Ovary (tissue), 9 donors: Measurements from ENCODE around the gene ASB10. TPM values are rescaled to one million over a fixed set of nuclear protein-coding genes. Genes with fewer than 3 reads are reported as not detected.
A peak's percentile ranks its signal among the peaks of the same experiment; 100 is the strongest.

ENCODE experiments used
- DNase-seq, 5 donors: peaks; one replicate each; pipeline ENCODE4 v3.0.0-alpha.2; 2019 to 2020
- H3K27ac ChIP-seq, 2 donors: fragments of 200-600 bp; one replicate each; pipeline versions ENCODE4 v1.5.1 to v1.8.0; 2019 to 2022
- H3K27me3 ChIP-seq: fragments of 200-600 bp; one replicate; pipeline ENCODE4 v1.8.0; 2022
- H3K36me3 ChIP-seq: fragments of 200-600 bp; sonication (generic); one replicate; pipeline ENCODE4 v1.5.1; 2019
- H3K4me1 ChIP-seq: one replicate; pipeline ENCODE4 v1.8.1; 2013; ENCODE audit warnings: mild to moderate bottlenecking, moderate library complexity; ENCODE audit not compliant: insufficient read depth
- H3K4me3 ChIP-seq: fragments of 200-600 bp; sonication (generic); one replicate; pipeline ENCODE4 v1.5.1; 2017
- H3K9me3 ChIP-seq, 2 donors: fragments of 200-600 bp in 1 of 2; sonication (generic) in 1 of 2; one replicate each; pipeline versions ENCODE4 v1.5.1 to v1.8.1; 2013 to 2019; ENCODE audit warnings: mild to moderate bottlenecking in 1 of 2, moderate library complexity in 1 of 2
- EP300 ChIP-seq: sonication (generic); formaldehyde crosslinking; IDR thresholded peaks from one replicate; pipeline ENCODE4 v1.6.1; 2017; ENCODE audit warnings: antibody characterized with exemption
- POLR2A ChIP-seq: fragments of 450-650 bp; IDR thresholded peaks from one replicate; pipeline ENCODE4 v1.6.1; 2017; ENCODE audit warnings: antibody characterized with exemption, mild to moderate bottlenecking, moderate library complexity
- WGBS, 3 donors: extraction: QIAGEN DNeasy Blood & Tissue Kit in 1 of 3; methylation state at CpG; one replicate each; pipeline versions ENCODE4 v1.1.5 to v1.1.7; 2013 to 2017; 5-methylcytosine and 5-hydroxymethylcytosine counted together
- intact Hi-C, 4 donors: fragments of 100-400 bp; cut with DNase I; formaldehyde crosslinking; loops; one replicate each; pipeline versions ENCODE4 v1.11.0 to v1.15.1; 2022 to 2023
- polyA plus RNA-seq, 2 donors: library from polyadenylated mRNA; stranded (reverse); fragments of 200-250 nt in 1 of 2; fragments of 350-450 nt in 1 of 2; fragmentation: Illumina TruSeq in 1 of 2; extraction: RNeasy Lipid Tissue Mini Kit (QIAGEN cat#74804) in 1 of 2; gene quantifications; one replicate each; pipeline ENCODE4 v1.2.3, GENCODE V29; 2013 to 2014
- total RNA-seq, 7 donors: library from RNA; depleted of rRNA in 2 of 7; stranded (reverse); fragments of >200 nt in 2 of 7; fragmentation: NEBNext Ultra II Directional in 3 of 7; extraction: Animal tissue kit (Norgen Biotek cat#: 25700) in 3 of 7; gene quantifications; one replicate each; pipeline versions ENCODE4 v1.1.0 to v1.2.4, GENCODE V29; 2016 to 2023
- TF ChIP-seq, protein P1 (sequence below), 3 donors: fragments of 450-650 bp in 2 of 3; fragments of 200-600 bp in 1 of 3; IDR thresholded peaks; one replicate each; pipeline versions ENCODE4 v1.5.1 to v1.8.0; 2016 to 2022; ENCODE audit warnings: antibody characterized with exemption in 3 of 3, mild to moderate bottlenecking in 1 of 3
- donor health status: DM: no; HTN: no; CAD: no; lungs with moderate emphysema.
- donor health status: DM: no; HTN: no; CAD: no.
- donor health status: Bipolar disorder and iron deficiency.
- donor health status: DM: yes; HTN: yes; CAD: no.
- donor health status: DM: no; HTN: no; CAD: no.
- donor health status: DM: yes; HTN: yes; CAD: no.

ASB10 gene
- total and polyA plus RNA-seq, 9 donors = not detected

DNA sequence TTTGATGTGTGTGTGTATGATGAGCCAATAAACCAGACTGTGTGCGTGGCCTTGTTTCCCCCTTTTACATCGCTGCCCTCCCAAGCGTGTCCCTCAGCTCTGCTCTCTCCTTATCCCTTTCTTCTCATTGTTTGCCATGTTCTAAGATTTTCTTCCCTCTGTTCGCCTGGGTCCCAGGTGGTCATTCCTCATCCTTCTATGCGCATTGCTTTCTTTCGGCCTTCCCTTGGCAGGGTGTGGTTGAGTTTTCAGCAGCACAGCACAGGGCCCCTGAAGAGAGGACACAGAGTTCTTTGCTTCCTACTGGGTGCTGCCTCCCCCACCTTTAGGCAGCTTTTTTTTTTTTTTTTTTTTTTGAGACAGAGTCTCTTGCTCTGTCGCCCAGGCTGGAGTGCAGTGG, 42.7 kb downstream of the ASB10 start:
- Histone ChIP-seq H3K27ac (no peak overlapping the region), H3K4me1 (no peaks in the 10 kb centered on the region), H3K27me3 (no peaks in the 10 kb centered on the region), H3K9me3 (no peaks in the 10 kb centered on the region), H3K4me3 (no peak overlapping the region), H3K36me3 (no peaks in the 10 kb centered on the region)
- no peak for DNase-seq
- intact Hi-C loops = no loop called here
- TF ChIP-seq POLR2A (no peak), EP300 (no peak)
- TF ChIP-seq, protein P1, sequence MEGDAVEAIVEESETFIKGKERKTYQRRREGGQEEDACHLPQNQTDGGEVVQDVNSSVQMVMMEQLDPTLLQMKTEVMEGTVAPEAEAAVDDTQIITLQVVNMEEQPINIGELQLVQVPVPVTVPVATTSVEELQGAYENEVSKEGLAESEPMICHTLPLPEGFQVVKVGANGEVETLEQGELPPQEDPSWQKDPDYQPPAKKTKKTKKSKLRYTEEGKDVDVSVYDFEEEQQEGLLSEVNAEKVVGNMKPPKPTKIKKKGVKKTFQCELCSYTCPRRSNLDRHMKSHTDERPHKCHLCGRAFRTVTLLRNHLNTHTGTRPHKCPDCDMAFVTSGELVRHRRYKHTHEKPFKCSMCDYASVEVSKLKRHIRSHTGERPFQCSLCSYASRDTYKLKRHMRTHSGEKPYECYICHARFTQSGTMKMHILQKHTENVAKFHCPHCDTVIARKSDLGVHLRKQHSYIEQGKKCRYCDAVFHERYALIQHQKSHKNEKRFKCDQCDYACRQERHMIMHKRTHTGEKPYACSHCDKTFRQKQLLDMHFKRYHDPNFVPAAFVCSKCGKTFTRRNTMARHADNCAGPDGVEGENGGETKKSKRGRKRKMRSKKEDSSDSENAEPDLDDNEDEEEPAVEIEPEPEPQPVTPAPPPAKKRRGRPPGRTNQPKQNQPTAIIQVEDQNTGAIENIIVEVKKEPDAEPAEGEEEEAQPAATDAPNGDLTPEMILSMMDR (IDR thresholded peaks at IDR 0.05) = no peak
- WGBS, 3 donors = 93 to 96% (median 95%) methylated on average over 7 of the region's 7 CpGs

DNA sequence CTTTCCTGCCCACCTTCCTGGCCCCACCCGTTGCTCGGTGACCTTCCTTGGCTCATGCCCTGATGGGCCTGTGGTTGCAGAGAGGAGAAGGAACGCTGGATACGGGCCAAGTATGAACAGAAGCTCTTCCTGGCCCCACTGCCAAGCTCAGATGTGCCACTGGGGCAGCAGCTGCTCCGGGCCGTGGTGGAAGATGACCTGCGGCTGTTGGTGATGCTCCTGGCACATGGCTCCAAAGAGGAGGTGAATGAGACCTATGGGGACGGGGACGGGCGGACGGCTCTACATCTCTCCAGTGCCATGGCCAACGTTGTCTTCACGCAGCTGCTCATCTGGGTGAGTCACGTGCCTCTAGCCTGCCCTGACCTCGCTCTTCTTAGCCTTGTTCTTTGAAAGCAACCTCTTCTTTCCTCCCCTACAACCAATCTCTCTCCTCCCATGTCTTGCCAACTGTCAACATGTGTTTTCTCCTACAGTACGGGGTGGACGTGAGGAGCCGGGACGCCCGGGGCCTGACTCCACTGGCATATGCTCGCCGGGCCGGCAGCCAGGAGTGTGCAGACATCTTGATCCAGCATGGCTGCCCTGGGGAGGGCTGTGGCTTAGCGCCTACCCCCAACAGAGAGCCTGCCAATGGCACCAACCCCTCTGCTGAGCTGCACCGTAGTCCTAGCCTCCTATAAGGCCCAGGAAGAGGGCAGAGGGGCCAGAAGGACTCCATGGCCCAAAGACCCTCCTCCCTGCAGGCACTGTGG, 43.6 kb downstream of the ASB10 start:
- WGBS, 3 donors = 70 to 84% (median 71%) methylated on average over 25 of the region's 25 CpGs
- intact Hi-C loops = no loop called here
- Histone ChIP-seq H3K4me1 (no peaks in the 10 kb centered on the region), H3K4me3 (no peak overlapping the region), H3K9me3 (no peaks in the 10 kb centered on the region), H3K27me3 (no peaks in the 10 kb centered on the region), H3K27ac (no peak overlapping the region), H3K36me3 (no peaks in the 10 kb centered on the region)
- peak in 1 of 5 donors; percentile 33 for DNase-seq
- TF ChIP-seq POLR2A = no peak
- TF ChIP-seq, protein P1 (IDR thresholded peaks at IDR 0.05) = no peak
- TF ChIP-seq EP300 = no peak

DNA sequence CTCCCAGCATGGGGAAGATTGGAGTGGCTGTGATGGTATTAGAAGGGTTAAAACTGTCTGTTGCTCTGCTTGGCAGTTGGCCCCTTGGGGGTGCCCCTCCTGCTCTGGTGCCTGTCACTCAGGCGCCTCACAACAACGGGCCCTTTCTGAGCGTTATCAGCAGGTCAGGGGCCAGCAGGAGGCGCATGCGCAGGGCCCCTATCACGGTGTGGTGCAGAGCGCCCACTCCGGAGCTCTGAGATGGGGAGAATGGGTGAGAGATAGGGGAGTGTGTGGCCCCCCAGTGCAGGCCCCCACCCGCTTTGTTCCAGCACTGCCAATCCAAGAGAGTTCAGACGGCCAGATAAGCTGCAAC, 44.4 kb downstream of the ASB10 start:
- 72 to 77% (median 73%) methylated on average over 6 to 10 of the region's 10 CpGs for WGBS, 3 donors
- H3K27ac ChIP-seq = no peak overlapping the region
- H3K4me1 ChIP-seq = no peaks in the 10 kb centered on the region
- no peaks in the 10 kb centered on the region for H3K27me3 ChIP-seq
- H3K4me3 ChIP-seq = no peak overlapping the region
- no peaks in the 10 kb centered on the region for H3K36me3 ChIP-seq
- no peak for DNase-seq
- intact Hi-C loops = no loop called here
- TF ChIP-seq EP300 (no peak), POLR2A (no peak)
- TF ChIP-seq, protein P1 (IDR thresholded peaks at IDR 0.05) = no peak
- no peaks in the 10 kb centered on the region for H3K9me3 ChIP-seq

DNA sequence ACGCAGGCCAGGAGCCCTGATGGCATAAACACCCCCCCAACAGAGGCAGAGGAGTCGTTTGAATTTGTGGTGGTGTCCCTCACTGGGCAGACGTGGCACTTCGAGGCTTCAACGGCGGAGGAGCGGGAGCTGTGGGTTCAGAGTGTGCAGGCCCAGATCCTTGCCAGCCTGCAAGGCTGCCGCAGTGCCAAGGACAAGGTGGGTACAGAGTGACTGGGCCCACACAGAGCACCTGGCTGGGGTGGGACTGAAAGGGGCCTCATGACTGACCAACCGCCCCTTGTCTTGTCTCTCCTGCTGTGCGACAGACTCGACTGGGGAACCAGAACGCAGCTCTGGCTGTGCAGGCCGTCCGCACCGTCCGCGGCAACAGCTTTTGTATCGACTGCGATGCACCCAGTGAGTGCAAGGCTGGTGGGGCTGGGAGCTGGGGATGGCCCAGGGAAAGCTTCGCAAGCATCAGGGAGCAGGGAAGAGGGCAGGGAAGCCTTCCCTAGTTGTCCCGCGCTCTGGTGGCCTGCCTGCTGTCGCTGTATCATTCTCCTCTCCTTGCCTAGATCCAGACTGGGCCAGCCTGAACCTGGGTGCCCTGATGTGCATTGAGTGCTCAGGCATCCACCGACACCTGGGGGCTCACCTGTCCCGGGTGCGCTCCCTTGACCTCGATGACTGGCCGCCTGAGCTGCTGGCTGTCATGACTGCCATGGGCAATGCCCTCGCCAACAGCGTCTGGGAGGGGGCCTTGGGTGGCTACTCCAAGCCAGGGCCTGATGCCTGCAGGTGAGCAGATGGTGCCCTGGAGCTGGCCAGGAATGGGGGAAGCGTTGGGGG, 45.0 kb downstream of the ASB10 start:
- Histone ChIP-seq H3K4me1 (no peaks in the 10 kb centered on the region), H3K36me3 (no peaks in the 10 kb centered on the region), H3K9me3 (no peaks in the 10 kb centered on the region), H3K4me3 (no peak overlapping the region), H3K27ac (no peak overlapping the region), H3K27me3 (no peaks in the 10 kb centered on the region)
- 87 to 95% (median 91%) methylated on average over 31 of the region's 31 CpGs for WGBS, 3 donors
- intact Hi-C loops = no loop called here
- TF ChIP-seq EP300 (no peak), POLR2A (no peak)
- TF ChIP-seq, protein P1 (IDR thresholded peaks at IDR 0.05) = no peak
- peak in 1 of 5 donors; percentile 29 for DNase-seq
